Glutamatergic neuron (in vitro differentiated cells): ENCODE measurements around the gene CHAT. TPM values are rescaled to one million over a fixed set of nuclear protein-coding genes. Genes with fewer than 3 reads are reported as not detected.
A peak's percentile ranks its signal among the peaks of the same experiment; 100 is the strongest.

Experiments
- DNase-seq: peaks from one replicate; pipeline ENCODE4 v3.0.0; 2022
- H3K27ac Mint-ChIP-seq: one replicate; pipeline ENCODE4 v1.8.0; 2020; ENCODE audit warnings: mild to moderate bottlenecking, mixed read lengths, inconsistent platforms; ENCODE audit not compliant: unreplicated experiment
- H3K27me3 Mint-ChIP-seq: one replicate; pipeline ENCODE4 v1.8.0; 2020; ENCODE audit warnings: mild to moderate bottlenecking, moderate library complexity, mixed read lengths, inconsistent platforms; ENCODE audit not compliant: unreplicated experiment
- H3K36me3 Mint-ChIP-seq: one replicate; pipeline ENCODE4 v1.8.0; 2020; ENCODE audit warnings: mild to moderate bottlenecking, mixed read lengths, inconsistent platforms; ENCODE audit not compliant: unreplicated experiment
- H3K4me1 Mint-ChIP-seq: one replicate; pipeline ENCODE4 v1.8.0; 2020; ENCODE audit warnings: mild to moderate bottlenecking, low read depth, mixed read lengths, inconsistent platforms; ENCODE audit not compliant: unreplicated experiment
- H3K4me3 Mint-ChIP-seq: one replicate; pipeline ENCODE4 v1.8.0; 2020; ENCODE audit warnings: mild to moderate bottlenecking, mixed read lengths, inconsistent platforms; ENCODE audit not compliant: unreplicated experiment
- H3K9me3 Mint-ChIP-seq: one replicate; pipeline ENCODE4 v1.8.0; 2020; ENCODE audit warnings: mild to moderate bottlenecking, moderate library complexity, mixed read lengths, inconsistent platforms; ENCODE audit not compliant: unreplicated experiment
- total RNA-seq: library from RNA; stranded (reverse); fragmentation: NEBNext Ultra II Directional; extraction: Animal tissue kit (Norgen Biotek cat#: 25700); gene quantifications from one replicate; pipeline ENCODE4 v1.2.1, GENCODE V29; 2021; ENCODE audit not compliant: unreplicated experiment
- TF ChIP-seq, protein P1 (sequence below): fragments of 200-600 bp; sonication (generic); IDR thresholded peaks from one replicate; pipeline ENCODE4 v1.5.0; 2021; ENCODE audit not compliant: partially characterized antibody, unreplicated experiment

Gene CHAT
- total RNA-seq, 1 donor from 2014 or later: 15.4 TPM

DNA sequence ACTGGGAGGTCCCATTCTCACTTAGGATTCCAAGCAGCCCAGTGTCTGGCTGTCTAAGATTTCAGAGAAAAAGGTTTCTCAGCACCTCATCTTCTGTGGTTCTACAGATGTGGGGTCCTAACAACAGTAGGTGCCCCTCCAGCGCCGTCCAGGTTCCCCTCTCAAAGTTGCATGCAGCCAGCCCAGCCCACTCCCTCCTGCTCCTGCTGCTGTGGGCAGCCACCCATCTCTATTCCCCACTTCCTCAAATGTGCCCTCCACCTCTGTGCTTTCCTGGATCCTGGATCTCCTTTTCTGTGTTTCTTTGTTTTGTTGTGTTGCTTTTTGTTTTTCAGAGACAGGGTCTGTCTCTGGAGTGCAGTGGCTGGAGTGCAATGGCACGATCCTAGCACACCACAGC, 17.0 kb upstream of the CHAT start:
- H3K27me3 Mint-ChIP-seq: peaks cover 7% of the 10 kb centered on the region

DNA sequence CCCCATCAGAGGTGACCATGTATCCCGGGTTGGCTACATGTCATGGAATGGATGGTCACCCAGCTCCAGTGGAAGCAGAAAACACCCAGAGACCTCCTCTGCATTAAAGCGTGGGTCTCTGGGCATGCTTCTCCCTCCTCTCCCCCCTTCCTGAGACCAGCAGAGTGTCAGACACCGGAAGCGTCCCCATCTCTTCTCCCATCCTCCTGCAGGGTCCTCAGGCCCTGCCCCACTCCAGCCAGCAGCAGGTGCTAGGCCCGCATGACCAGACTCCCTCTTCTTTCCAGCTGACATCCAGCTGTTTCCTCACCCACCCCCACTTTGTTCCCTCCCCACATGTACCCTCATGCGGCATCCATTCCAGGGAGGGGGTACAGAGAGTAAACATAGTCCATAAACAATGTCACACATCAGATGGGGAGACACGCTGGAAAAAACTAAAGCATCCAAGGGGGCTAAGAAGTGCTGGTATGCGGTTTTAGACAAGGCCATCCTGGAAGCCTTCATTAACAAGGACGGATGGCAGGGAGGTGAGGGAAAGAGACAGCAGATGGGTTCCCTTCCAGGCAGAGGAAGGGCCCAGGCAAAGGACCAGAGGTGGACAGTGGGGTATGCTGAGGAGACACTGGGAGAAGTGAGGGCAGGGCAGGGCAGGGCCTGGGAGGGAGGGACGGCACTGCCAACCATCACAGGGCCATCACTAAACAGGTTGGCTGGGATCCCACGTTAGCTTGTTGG, 16.2 kb upstream of the CHAT start:
- peaks cover 8% of the 10 kb centered on the region for H3K9me3 Mint-ChIP-seq
- no peak for DNase-seq
- no peaks in the 10 kb centered on the region for H3K36me3 Mint-ChIP-seq
- TF ChIP-seq, protein P1, sequence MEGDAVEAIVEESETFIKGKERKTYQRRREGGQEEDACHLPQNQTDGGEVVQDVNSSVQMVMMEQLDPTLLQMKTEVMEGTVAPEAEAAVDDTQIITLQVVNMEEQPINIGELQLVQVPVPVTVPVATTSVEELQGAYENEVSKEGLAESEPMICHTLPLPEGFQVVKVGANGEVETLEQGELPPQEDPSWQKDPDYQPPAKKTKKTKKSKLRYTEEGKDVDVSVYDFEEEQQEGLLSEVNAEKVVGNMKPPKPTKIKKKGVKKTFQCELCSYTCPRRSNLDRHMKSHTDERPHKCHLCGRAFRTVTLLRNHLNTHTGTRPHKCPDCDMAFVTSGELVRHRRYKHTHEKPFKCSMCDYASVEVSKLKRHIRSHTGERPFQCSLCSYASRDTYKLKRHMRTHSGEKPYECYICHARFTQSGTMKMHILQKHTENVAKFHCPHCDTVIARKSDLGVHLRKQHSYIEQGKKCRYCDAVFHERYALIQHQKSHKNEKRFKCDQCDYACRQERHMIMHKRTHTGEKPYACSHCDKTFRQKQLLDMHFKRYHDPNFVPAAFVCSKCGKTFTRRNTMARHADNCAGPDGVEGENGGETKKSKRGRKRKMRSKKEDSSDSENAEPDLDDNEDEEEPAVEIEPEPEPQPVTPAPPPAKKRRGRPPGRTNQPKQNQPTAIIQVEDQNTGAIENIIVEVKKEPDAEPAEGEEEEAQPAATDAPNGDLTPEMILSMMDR: no peak
- peaks cover 9% of the 10 kb centered on the region for H3K27me3 Mint-ChIP-seq
- H3K27ac Mint-ChIP-seq: peak overlapping the region; percentile 55
- H3K4me1 Mint-ChIP-seq: peaks cover 16% of the 10 kb centered on the region
- H3K4me3 Mint-ChIP-seq: no peak overlapping the region

More for the DNA sequence above, 17.0 kb upstream of the CHAT start:
- no peak for DNase-seq
- peaks cover 8% of the 10 kb centered on the region for H3K9me3 Mint-ChIP-seq
- TF ChIP-seq, protein P1: no peak
- no peaks in the 10 kb centered on the region for H3K36me3 Mint-ChIP-seq
- peak overlapping the region; percentile 9 for H3K4me3 Mint-ChIP-seq
- H3K4me1 Mint-ChIP-seq: peaks cover 16% of the 10 kb centered on the region
- H3K27ac Mint-ChIP-seq: no peak overlapping the region

DNA sequence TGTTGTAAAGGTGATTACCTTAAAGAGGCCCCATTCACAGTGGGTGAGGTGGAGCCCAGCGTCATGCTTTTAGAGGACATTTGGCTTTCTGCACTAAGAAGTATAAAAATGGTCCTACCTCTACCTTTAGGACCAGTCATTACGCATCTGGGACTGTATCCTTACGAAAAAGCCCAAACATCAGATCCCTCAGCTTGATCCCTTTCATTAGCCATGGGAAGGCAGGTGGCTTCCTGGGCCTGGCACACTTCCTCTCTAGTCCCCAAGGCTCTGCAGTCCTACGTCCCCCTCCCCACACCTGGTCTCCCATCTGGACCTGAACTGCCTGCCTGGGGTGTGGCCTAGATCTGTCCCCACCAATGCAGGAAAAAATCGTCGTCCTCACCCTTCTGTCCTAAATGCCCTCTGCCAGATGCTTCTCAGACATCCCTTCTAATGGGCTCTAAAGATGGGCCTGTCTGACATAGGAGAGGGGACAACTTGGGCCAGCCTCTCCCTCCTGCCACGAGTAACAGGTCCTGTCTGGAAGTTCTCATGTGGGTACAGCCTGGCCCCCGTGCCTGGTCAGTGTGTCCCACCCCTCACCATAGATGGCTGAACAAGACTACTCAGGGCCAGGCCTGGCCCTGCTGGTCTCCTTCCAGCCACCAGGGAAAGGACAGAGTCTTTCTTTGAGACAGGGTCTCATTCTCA, 15.5 kb upstream of the CHAT start:
- peaks cover 9% of the 10 kb centered on the region for H3K27me3 Mint-ChIP-seq
- H3K27ac Mint-ChIP-seq: no peak overlapping the region

DNA sequence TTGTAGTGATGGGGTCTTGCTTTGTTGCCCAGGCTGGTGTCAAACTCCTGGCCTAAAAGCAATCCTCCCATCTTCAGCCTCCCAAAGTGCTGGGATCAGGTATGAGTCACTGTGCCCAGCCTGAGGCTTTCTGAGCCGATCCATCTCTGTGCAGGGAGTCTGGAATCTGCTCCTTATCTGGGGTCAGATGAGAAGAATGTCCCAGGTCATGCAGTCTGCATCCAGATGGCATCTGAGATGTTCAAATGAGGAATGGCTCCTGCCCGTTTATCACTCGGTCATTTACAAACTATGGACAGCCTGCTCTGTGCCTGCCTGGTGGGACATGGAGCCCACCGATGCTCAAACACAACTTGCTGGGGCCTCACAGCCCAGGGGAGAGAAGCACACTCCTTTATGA, 14.9 kb upstream of the CHAT start:
- H3K9me3 Mint-ChIP-seq: peaks cover 8% of the 10 kb centered on the region
- peaks cover 16% of the 10 kb centered on the region for H3K4me1 Mint-ChIP-seq
- DNase-seq: no peak
- H3K27ac Mint-ChIP-seq: no peak overlapping the region
- no peaks in the 10 kb centered on the region for H3K36me3 Mint-ChIP-seq
- no peak overlapping the region for H3K4me3 Mint-ChIP-seq
- H3K27me3 Mint-ChIP-seq: peaks cover 10% of the 10 kb centered on the region
- TF ChIP-seq, protein P1: no peak

More for the DNA sequence above, 15.5 kb upstream of the CHAT start:
- peaks cover 16% of the 10 kb centered on the region for H3K4me1 Mint-ChIP-seq
- peaks cover 8% of the 10 kb centered on the region for H3K9me3 Mint-ChIP-seq
- DNase-seq: no peak
- H3K4me3 Mint-ChIP-seq: peak overlapping the region; percentile 18
- TF ChIP-seq, protein P1: no peak
- no peaks in the 10 kb centered on the region for H3K36me3 Mint-ChIP-seq

DNA sequence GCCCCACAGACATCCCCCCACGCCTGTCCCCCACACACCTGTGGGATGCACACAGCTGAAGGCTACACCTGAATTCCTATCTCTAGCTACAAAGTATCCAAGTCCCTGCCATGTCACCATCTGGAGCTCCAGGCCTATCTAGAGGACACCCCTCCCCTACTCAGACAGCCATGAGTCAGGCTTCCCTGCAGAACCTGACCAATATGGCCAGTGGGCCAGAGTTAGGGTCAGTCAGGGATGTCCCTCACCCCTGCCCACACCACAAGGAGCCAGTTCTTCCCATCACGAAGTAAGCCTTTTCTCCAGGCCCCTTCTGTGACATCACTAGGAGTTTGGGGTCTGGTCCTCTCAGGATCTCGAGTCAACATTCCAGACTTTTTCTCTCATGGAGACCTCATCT, 14.3 kb upstream of the CHAT start:
- H3K4me1 Mint-ChIP-seq: peaks cover 16% of the 10 kb centered on the region
- H3K27ac Mint-ChIP-seq: no peak overlapping the region
- DNase-seq: no peak
- peaks cover 8% of the 10 kb centered on the region for H3K9me3 Mint-ChIP-seq
- no peaks in the 10 kb centered on the region for H3K36me3 Mint-ChIP-seq
- peaks cover 10% of the 10 kb centered on the region for H3K27me3 Mint-ChIP-seq
- TF ChIP-seq, protein P1: no peak
- no peak overlapping the region for H3K4me3 Mint-ChIP-seq
